HG03066 (cell line): ENCODE data around the gene CARM1.

Source experiments
- ATAC-seq: cut with Tn5 transposase; IDR thresholded peaks from one replicate; pipeline ENCODE4 v1.9.1; 2021; ENCODE audit warnings: low read depth; ENCODE audit not compliant: unreplicated experiment

CARM1 gene

GRCh38 chr19:10896851-10897526 is 25.6 kb downstream of the CARM1 start:
- no peak for ATAC-seq

DNA sequence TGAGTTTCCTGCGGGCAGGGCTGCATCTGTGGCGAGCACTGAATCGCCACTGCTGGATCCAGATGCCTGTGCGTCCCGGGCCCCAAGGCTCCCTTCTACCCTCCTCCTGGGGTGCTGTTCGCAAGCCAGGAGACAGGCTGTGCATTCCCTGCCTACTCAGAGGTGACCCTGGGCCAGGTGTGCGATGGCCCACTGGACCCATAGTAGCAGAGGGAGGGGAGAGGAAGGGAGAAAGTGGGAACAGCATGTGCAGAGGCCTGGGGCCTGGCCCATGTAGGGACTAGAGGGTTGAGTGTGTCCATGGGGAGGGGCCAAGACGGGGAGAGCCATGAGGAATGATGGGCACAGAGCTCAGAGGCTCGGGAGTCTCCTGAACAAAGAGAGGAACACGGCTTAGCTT is 27.3 kb downstream of the CARM1 start:
- no peak for ATAC-seq

DNA sequence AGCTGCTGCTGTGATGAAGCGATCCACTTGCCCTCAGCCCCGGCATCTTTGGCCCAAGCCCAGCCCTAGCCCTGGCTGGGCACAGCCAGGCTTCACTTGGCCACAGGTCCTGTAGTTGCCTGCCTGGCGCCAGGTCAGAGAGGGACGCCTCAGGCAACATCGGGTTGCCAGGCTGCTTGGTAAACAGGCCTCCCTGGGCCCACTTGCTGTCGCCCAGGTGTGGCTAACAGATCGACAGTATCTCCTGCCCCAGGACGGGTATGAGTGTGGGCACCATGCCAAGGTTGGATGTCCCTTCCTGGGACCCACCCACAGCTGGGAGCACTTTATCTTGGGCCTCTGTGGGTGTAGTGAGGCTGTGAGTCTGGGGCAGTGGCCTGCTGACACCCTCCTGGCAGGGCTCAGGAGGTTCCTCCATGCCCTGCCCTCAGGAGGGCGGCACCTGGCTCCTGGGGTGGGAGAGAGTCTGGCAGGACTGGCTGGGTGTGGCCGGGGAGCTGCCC is 27.8 kb downstream of the CARM1 start:
- no peak for ATAC-seq

GRCh38 chr19:10907925-10908324 is 36.6 kb downstream of the CARM1 start:
- no peak for ATAC-seq

DNA sequence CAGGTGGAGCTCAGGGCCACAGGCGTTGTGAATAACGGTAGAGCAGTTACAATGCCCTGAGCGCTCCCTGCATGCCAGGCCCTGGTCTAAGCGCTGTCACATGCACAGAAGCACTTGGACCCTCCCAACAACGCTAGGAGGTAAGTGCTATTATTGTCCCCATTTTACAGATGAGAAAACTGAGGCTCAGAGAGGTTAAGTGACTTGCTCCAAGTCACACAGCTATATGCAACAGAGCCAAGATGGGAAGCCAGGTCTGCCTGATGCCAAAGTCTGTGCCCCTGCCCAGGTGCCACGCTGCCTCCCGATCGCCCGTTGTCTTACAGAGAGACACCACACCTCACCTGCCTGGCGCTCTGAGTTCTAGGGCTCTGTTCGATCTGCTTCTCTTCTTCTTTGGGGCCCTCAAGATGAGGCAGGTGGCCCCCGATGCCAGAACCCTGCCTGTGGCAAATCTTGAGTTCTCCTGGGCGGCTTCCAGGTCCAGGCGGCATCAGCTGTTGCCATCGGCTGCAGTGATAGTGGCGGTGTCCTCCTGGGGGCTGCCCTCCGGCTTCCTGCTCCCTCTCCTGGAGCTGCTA is 37.1 kb downstream of the CARM1 start:
- no peak for ATAC-seq

- ATAC-seq: no peak
These were observed 40.4 kb downstream of the CARM1 start for GRCh38 chr19:10911579-10912363.

GRCh38 chr19:10912619-10913018 is 41.3 kb downstream of the CARM1 start:
- ATAC-seq: no peak

- ATAC-seq: no peak
These were observed 42.5 kb downstream of the CARM1 start for GRCh38 chr19:10913716-10914340.

- ATAC-seq: no peak
These were observed 44.1 kb downstream of the CARM1 start for GRCh38 chr19:10915130-10916091.

DNA sequence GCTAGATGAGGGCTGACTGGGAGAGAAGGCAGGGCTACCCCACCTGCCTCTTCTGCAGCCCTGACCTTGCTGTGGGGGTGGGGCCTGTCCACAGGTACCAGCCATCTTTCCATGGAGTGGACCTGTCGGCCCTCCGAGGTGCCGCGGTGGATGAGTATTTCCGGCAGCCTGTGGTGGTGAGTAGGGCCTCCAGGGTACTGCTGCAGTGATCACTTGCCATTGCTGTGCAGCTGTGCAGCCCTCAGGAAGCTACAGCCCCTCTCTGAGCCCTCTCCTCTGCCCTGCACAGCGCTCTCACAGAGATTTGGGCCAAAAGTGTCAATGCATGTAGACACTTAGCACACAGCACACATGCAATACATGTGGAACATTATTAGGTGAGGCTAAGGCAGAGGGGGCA is 45.2 kb downstream of the CARM1 start:
- ATAC-seq: no peak

GRCh38 chr19:10918359-10918758 is 47.0 kb downstream of the CARM1 start:
- no peak for ATAC-seq

DNA sequence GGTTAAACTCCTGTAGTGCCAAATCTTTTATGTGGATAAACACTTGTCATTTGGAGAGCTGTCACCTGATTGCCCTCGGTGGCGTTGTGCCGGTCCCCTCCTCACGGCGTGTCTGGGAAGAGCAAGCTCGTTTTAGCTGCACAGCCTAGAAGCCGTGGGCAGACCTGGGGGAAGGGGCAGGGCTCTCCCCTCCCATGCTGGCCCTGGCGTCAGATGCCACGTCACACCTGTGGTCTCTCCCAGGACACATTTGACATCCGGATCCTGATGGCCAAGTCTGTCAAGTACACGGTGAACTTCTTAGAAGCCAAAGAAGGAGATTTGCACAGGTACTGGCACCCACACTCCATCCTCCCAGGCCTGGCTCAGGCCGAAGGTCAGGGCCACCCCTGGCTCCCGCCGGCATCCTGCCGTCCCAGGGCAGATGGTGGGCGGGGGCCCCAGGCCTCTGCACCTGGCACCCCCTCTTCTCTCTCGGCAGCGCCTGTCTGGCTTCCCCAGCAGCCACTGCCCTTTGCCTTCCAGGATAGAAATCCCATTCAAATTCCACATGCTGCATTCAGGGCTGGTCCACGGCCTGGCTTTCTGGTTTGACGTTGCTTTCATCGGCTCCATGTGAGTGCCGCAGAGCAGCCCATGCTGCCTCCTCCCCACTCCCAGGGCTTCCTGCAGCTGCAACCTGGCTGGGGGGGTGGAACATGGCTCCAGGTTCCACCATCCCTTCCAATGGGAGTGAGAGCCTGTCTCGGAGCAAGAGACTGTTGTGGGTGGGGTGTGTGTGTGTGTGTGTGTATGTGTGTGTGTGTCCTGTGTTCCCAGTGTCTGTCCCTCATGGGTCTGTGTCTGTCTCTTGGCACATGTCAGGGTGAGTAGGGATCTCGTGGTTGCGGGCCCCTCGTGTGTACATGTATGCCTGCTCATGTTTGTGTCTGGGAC is 48.3 kb downstream of the CARM1 start:
- ATAC-seq: no peak

- no peak for ATAC-seq
These were observed 48.9 kb downstream of the CARM1 start for GRCh38 chr19:10920288-10920655.

DNA sequence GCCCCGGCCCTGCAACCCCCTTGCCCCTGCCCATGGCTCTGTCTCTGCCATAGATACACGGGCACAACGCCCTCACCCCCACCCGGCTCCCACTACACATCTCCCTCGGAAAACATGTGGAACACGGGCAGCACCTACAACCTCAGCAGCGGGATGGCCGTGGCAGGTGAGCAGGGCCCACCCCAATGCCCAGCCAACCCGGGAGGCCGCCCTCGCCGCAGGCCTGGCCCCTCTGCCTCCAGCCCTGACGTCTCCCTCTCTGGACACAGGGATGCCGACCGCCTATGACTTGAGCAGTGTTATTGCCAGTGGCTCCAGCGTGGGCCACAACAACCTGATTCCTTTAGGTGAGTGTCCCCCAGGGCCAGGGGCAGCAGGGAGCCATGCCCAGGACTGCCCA is 49.4 kb downstream of the CARM1 start:
- no peak for ATAC-seq

DNA sequence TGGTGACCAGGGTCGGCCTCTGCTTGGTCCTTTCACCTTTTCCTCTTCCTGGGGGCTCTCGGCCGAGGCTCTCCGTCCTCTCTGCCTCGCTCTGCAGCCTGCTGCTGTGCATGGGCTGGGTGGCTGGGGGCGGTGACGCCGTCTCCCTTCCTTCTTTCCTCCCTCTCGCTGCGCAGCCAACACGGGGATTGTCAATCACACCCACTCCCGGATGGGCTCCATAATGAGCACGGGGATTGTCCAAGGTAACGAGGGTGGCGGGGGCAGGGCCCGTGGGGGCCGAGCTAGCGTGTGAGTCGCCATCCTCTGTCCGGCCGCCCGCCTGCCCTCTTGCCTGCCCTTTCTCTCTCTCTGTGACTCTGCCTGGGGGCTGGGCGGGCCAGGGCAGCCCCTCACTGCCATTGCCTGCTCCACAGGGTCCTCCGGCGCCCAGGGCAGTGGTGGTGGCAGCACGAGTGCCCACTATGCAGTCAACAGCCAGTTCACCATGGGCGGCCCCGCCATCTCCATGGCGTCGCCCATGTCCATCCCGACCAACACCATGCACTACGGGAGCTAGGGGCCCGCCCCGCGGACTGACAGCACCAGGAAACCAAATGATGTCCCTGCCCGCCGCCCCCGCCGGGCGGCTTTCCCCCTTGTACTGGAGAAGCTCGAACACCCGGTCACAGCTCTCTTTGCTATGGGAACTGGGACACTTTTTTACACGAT is 50.0 kb downstream of the CARM1 start:
- no peak for ATAC-seq

- no peak for ATAC-seq
These were observed 50.7 kb downstream of the CARM1 start for GRCh38 chr19:10921910-10922637.

DNA sequence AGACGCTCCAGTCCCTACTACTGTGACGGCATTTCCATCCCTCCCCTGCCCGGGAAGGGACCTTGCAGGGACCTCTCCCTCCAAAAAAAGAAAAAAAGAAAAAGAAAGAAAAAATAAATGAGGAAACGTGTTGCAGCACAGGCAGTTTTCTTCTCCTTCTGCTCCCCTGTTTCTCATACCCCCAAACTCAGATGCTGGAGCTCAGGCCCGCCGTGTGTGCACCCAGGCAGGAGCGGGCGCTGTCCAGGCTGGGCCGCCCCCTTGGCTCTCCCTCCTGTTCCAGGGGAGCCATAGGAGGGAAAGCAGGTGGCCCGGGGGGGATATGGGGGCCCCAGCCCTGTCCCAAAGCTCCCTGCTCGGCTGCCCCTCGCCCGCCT is 51.3 kb downstream of the CARM1 start:
- no peak for ATAC-seq
